HG03442 (cell line): ENCODE measurements around the gene ANK3.

ENCODE experiments used
- ATAC-seq: cut with Tn5 transposase; IDR thresholded peaks from one replicate; pipeline ENCODE4 v1.9.1; 2021; ENCODE audit warnings: mild to moderate bottlenecking, moderate library complexity; ENCODE audit not compliant: unreplicated experiment

Gene ANK3

DNA sequence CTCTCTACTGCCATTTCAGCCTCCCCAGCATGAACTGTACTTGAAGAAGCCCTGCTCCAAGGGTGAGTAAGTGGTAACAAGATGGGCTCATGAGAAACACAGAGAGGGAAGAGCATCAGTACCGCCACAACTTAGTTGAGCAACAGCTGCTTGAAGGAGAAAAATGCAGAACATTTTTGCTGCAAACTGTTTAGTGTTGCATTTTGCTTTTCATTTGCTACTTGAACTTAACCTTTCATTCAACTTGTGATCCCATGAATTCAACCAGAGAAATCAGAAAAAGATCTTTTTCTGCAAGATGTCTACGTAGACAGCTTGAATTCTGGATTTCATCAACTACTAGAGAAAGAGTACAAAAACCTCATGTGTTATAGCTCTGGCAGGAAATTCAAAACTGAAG, 40.7 kb downstream of the ANK3 start:
- no peak for ATAC-seq

GRCh38 chr10:60347270-60347669, 42.4 kb downstream of the ANK3 start:
- no peak for ATAC-seq

GRCh38 chr10:60346661-60347060, 43.0 kb downstream of the ANK3 start:
- no peak for ATAC-seq

DNA sequence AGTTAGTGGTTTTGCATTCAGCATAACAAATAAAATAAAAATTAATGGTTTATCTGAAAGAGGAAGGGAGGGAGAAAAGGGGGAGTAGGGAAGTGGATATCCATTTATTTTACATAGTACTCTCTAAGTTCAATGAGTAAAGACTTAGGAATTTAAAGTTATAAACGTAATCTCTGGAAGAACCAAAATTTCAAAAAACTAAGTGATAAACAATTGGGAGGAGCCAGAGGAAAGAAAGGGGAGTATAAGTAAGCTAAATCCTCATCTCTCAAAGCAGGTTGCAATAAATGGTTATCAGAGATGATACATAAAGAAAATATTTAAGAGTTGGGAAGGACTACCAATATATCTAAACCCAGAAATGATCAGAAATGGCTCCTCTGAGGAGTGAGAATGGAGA, 46.4 kb downstream of the ANK3 start:
- no peak for ATAC-seq

DNA sequence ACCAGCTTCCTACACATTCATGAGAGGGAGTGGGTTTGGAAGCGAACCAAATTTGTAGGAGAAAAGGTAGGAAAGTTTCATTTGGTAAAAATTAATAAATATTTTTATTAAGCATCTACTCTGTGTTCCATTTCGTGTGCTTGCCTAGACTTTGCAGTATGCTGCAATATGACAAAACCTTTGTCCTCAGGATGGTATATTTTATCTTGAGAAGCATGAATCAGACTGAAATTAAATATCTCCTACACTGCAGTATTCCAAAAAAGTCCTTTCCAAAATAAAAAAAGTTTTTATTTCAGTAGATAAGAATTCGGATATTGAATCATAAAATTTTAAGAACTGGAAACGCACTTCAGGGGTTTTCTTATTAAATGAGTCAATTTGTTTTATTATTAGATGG, 47.7 kb downstream of the ANK3 start:
- no peak for ATAC-seq

DNA sequence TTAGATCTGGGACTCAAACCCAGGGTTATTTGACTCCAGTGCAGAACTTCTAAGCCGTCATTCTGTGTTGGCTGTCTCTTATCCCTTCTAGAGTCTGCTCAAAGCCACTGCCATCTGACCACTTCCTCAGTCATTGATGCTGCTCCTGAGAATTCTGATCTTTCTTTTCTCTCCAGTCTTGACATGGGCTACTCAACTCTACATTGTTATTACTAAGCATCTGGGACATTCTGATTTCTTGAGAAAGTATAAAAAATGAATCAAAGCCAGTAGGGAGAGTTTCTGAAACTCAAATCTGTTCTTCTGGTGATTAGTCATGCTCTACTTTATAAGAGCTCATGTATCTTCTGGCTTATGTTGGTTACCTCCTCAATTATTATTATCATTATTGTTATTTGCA, 48.7 kb downstream of the ANK3 start:
- no peak for ATAC-seq

DNA sequence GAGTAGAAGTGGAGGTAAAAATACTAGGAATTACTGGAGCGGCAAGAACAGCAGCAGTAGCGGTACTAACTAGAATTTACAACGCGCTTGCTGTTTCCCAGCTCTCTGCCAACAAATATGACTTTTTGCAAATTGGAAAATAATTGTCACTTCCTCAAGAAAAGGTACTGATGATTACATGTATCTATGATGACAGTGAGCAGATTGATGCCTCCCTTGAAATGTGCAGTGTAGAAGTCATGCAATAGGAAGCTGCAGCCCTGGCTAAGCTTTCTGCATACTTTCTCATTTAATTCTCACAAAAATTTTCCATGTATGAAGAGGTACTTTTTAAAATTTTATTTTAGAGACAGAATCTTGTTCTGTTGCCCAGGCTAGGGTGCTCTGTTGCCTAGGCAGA, 49.9 kb downstream of the ANK3 start:
- ATAC-seq = no peak

DNA sequence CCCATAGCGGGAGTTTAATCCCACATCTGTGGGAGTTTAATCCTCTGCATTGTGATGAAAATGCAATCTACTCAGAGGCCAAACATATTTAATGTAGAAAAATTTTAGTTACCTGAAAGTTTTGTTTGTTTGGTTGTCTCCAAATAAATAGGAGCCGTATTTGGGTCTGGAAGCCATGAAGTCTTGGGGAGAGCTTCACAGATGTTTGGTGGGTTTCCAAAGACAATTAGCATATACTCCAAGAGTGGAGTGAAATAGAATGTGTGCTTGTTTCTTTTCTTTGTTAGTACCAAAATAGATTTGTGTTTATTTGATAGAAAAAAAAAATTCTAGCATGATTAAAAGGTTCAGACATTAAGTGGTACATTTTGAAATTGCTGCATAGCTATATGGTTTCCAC, 50.9 kb downstream of the ANK3 start:
- no peak for ATAC-seq

- ATAC-seq = no peak
These were observed 51.6 kb downstream of the ANK3 start for GRCh38 chr10:60338002-60338564.

DNA sequence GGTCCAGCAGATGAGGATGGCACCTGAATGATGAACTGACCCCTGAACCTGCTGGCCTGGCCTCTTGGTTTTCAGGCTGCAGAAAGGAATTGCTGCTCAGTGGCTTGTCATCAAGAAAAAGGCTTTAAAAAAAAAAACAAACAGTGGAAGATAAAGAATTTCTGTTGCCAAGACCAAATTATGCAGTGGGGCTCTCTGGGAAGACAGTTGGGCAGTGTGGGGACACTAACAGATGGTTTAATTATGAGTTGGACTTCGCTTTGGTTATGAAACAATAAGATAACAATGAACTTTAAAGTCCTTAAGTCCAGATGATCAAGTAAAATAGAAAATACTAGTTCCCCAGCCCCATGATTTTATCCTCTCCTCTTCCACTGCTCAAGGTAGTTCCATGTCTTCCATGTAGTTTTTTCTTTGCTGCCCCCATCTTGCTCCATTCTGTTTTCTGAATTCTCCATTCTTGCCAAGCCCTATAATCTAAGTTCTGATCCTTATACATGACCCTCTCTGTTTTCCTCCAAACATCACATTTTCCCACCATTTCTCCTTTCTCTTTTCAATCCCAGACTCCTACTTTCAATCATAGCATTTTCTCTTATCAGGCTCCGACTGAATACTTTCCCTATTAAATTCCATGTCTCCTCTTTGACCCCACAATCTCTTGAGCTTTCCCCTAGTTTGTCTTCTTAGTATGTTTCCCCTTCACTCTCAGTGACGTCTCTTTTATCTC, 52.6 kb downstream of the ANK3 start:
- ATAC-seq = no peak

GRCh38 chr10:60335708-60336107, 54.0 kb downstream of the ANK3 start:
- peak; percentile 70 for ATAC-seq

- no peak for ATAC-seq
These were observed 54.7 kb downstream of the ANK3 start for GRCh38 chr10:60334991-60335390.

DNA sequence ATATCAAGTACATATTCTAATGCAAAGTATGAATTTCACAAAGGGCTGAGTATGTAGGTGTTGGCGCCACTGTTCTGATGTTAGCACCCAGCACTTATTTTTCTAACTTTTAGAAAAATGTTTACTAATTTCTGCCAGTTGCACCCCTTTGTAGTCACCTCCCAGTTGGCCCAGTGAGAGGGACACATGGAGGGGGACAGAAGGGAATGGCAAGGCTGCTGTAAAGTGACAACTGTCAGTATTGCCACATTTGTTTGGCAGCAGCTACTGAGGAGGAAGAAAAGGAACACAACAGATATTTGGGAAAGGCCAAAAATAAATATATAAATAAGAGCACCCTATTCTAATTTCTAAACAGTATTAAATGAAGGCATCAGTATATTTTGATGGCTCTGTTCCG, 57.3 kb downstream of the ANK3 start:
- no peak for ATAC-seq

GRCh38 chr10:60331886-60332285, 57.8 kb downstream of the ANK3 start:
- no peak for ATAC-seq

DNA sequence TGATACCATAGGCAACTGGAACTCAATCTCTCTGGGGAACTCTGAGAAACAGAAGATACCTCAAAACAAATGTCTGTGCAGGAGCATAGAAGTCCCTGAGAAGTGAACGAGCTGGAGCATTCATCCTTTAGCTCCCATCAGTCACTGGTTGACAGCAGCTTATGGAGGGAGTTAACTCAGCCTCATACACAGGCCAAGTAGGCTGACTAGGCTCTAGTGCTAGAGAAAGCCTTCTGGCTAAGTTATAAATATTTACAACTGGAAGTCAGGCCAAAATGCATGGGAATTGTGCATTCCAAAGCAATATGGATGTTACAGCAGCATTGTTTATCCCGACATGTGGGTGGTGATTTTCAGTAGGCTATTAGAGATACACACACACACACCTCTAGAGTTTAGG, 66.5 kb downstream of the ANK3 start:
- no peak for ATAC-seq

GRCh38 chr10:60320666-60321065, 69.0 kb downstream of the ANK3 start:
- ATAC-seq = no peak

DNA sequence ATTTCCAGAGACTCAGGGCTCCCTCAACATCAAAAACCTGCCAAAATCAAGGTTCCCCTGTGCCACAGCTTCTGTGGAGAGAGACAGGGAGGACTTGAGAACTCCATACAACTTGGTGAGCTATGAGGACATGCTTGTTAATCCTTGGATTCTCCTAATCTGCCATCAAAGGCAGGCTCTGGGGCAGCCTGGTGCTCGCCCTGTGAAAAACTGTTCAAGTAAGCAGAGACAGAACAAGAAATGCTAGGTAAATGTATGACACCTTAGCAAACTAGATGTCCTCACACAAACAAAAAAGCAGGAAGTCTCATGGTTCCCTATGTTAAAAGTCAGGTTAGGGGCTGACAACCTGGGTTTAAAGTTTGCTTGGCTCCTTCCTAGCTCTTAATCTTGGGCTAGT, 73.6 kb downstream of the ANK3 start:
- no peak for ATAC-seq

DNA sequence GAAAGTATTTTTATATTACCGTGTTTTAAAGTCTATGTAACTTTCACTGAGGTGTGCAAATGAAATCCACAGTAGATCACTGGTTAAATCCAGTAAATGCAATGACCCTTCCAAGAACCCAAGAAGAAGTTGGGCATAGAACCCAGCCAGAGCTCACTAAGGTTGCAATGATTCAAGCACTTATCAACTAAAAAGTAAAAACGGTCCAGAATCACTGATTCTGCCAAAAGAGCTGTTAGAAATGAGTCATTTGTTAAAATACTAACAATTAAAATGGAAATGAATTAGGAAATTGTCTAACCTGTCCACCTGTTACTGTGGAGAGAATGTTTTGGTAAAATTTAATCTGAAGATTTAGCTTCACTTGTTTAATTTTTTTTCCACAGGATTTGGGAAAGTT, 74.4 kb downstream of the ANK3 start:
- no peak for ATAC-seq

- no peak for ATAC-seq
These were observed 75.4 kb downstream of the ANK3 start for GRCh38 chr10:60314069-60314940.

DNA sequence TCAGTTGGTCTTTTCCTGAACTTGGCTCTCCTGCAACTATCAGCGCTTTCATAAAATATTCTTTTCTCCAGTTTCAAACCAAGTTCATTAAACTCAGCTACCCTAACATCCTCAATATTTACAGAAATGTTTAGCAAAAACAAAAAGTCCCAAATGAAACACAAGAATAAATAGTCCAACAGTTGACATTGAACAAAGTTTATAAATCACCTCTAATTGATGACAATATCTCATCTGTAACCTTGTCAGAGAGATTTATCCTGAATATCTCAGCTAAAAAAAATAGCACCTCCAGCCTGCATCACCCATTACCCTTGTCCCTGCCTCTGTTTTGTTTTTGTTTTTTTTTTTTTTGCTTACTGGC, 76.1 kb downstream of the ANK3 start:
- no peak for ATAC-seq

DNA sequence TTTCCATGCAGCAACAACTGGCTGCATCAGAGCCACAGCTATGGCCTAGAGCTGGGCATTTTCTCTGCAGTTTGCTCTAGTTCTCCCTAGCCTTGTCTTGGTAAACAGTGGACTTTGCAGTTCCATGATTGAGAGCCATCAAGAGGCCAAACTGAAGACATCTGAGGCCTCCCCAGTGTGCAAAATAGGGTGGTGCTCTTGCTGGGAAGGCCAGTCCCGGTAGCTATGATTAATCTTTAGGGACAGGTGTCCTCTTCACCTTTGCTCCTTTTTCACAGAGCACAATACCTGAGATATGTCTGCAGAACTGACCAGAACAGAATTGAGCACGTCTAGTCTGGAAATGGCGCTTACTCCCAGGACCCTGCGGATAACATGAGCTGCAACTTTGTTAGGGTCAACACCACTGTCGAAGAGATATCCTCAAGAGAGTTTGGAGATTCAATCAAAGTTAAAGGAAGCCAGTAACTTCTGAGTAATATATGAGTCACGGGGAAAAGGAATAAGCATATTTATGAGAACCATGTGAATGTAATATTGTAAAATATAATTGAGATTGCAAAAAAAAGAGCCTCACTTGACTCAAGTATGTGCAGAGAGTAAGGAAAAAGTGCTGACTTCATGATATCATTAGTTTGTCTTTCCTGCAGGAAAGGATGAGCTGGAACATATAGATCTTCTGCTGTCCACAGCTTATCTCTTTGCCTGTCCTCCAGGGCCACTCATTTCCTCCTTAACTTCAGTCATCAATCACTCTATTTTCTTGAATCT, 76.7 kb downstream of the ANK3 start:
- no peak for ATAC-seq
